Lower leg skin (tissue), 4 donors: ENCODE results near the gene DTYMK. TPM values are rescaled to one million over a fixed set of nuclear protein-coding genes. Genes with fewer than 3 reads are reported as not detected.

Source experiments
- DNase-seq, 2 donors: peaks; one replicate each; pipeline ENCODE4 v3.0.0-alpha.2; 2019; ENCODE audit warnings: low spot score in 2 of 2
- H3K4me3 ChIP-seq: fragments of 200-600 bp; sonication (generic); 2 replicates; pipeline ENCODE4 v1.5.1; 2017; ENCODE audit warnings: mild to moderate bottlenecking, low read depth; ENCODE audit not compliant: poor library complexity, severe bottlenecking
- POLR2A ChIP-seq, 2 donors: fragments of 450-650 bp; IDR thresholded peaks; one replicate each; pipeline ENCODE4 v1.6.1; 2016 to 2017; ENCODE audit warnings: antibody characterized with exemption in 2 of 2, mild to moderate bottlenecking in 1 of 2, moderate library complexity in 1 of 2
- WGBS, 2 donors: methylation state at CpG; one replicate each; pipeline ENCODE4 v1.1.5; 2018; 5-methylcytosine and 5-hydroxymethylcytosine counted together
- intact Hi-C: fragments of 100-400 bp; cut with DNase I; formaldehyde crosslinking; loops from one replicate; pipeline ENCODE4 v1.15.0; 2023; ENCODE audit warnings: low total_unique reads
- total RNA-seq, 4 donors: library from RNA; depleted of rRNA; stranded (reverse); fragments of >200 nt; gene quantifications; one replicate each; pipeline ENCODE4 v1.1.0, GENCODE V29; 2016
- TF ChIP-seq, protein P1 (sequence below), 3 donors: fragments of 450-650 bp; IDR thresholded peaks; one replicate each; pipeline ENCODE4 v1.5.1; 2016; ENCODE audit warnings: antibody characterized with exemption in 3 of 3, mild to moderate bottlenecking in 3 of 3, moderate library complexity in 2 of 3

DTYMK gene
- total RNA-seq, 4 donors from 2014 or later: 6.6 to 16.2 (median 12.0) TPM

DNA sequence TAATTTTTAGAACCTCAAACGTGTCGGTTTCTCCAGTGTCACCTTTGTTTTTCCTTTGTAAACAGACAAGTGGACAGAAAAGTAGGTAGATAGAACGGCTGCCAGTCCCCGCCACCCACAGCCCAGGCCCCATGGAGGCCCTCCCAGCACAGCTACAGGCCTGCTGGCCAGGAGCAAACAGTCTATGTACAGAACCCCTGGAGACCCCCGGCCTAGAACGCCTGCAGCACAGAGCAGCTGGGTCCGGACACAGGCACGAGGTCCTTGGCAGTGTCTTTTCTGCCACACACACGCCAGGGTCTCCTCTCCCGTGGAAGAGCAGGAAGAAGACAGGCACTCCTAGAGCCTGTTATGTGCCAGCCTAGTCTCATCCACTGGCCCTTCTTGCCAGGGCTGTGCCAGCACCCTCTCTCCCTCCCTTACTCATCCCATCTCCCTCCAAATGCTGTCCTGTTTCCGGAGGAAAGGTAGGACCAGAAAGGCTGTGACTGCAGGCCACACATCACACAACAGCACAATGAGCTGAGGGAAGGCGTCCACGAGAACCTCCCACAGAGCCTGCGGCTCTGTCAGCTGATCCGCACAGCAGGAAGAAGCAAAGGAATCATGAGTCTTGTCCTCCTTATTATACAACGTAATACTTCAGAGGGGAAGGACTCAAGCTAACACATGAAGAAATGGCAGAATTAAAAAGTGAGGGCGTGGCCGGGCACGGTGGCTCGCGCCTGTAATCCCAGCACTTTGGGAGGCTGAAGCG is 7.7 kb downstream of the DTYMK start:
- intact Hi-C loops: no loop called here
- DNase-seq: no peak
- TF ChIP-seq, protein P1, sequence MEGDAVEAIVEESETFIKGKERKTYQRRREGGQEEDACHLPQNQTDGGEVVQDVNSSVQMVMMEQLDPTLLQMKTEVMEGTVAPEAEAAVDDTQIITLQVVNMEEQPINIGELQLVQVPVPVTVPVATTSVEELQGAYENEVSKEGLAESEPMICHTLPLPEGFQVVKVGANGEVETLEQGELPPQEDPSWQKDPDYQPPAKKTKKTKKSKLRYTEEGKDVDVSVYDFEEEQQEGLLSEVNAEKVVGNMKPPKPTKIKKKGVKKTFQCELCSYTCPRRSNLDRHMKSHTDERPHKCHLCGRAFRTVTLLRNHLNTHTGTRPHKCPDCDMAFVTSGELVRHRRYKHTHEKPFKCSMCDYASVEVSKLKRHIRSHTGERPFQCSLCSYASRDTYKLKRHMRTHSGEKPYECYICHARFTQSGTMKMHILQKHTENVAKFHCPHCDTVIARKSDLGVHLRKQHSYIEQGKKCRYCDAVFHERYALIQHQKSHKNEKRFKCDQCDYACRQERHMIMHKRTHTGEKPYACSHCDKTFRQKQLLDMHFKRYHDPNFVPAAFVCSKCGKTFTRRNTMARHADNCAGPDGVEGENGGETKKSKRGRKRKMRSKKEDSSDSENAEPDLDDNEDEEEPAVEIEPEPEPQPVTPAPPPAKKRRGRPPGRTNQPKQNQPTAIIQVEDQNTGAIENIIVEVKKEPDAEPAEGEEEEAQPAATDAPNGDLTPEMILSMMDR (IDR thresholded peaks at IDR 0.05): no peak
- no peak for TF ChIP-seq POLR2A (IDR thresholded peaks at IDR 0.05)
- H3K4me3 ChIP-seq: no peak overlapping the region
- WGBS, 2 donors: 88 to 89% methylated on average over 21 to 22 of the region's 22 CpGs

DNA sequence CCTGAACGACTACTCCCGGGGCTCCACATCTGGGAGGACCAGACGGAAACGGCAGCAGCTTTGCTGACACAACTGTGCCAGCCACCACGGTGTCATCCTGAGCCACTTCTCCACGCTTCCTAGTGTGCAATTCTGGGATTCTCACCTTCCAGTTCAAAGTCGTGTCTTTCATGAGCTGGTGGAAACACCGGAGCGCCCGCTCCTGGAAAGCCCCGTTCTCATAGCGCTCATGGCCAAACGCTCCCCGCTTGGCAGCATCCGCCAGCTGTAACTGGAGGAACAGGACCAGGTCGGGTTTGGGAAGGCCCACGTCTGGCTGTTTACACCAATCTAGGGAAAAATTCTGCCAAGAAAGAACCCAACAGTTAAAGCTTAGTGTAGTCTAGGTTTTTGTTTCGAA is 8.3 kb downstream of the DTYMK start:
- H3K4me3 ChIP-seq: no peak overlapping the region
- DNase-seq: no peak
- WGBS, 2 donors: 79 to 81% methylated on average over 18 of the region's 18 CpGs
- TF ChIP-seq POLR2A (IDR thresholded peaks at IDR 0.05): no peak
- TF ChIP-seq, protein P1 (IDR thresholded peaks at IDR 0.05): no peak
- intact Hi-C loops: no loop called here

DNA sequence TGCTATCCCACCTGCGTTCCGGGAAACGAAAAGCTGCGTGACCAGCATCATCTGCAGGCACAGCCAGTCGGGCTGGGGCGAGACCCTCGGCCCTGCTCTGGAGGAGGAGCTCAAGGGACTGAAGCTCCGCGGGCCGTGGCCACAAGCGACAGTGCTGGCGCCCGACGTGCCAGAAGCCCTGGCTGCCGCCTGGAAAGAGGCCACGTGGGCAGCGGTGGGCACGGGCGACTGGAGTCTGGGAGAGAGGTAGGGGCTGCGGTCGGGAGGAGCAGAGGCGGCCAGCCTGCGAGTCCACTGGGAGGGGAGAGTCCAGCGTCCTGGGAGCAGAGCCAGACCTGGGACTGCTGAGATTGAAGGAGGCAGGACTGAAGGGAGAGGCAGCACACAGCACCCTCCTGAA is 9.2 kb downstream of the DTYMK start:
- DNase-seq: no peak
- WGBS, 2 donors: 87 to 94% methylated on average over 23 to 24 of the region's 24 CpGs
- no peak overlapping the region for H3K4me3 ChIP-seq
- no peak for TF ChIP-seq POLR2A (IDR thresholded peaks at IDR 0.05)
- TF ChIP-seq, protein P1 (IDR thresholded peaks at IDR 0.05): no peak
- intact Hi-C loops: no loop called here

DNA sequence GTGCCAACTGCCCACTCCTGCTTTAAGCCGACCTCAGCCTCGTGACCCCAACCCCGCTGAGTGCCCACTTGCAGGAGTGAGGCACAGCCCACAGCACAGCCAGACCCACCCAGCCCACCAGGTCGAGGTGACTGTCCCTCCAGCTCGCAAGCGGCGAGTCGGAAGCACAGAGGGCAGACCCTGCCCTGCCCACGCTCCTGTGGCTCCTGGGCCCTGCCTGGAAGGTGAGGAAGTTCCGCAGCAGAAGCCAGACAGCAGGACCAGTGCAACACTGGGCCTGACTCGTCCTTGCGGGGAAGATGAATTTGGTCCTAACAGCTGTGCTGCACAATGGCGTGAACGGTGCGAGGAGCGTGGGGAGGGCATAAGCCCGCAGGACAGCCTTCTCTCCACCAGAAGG is 9.9 kb downstream of the DTYMK start:
- WGBS, 2 donors: 86 to 96% methylated on average over 12 to 17 of the region's 17 CpGs
- intact Hi-C loops: no loop called here

DNA sequence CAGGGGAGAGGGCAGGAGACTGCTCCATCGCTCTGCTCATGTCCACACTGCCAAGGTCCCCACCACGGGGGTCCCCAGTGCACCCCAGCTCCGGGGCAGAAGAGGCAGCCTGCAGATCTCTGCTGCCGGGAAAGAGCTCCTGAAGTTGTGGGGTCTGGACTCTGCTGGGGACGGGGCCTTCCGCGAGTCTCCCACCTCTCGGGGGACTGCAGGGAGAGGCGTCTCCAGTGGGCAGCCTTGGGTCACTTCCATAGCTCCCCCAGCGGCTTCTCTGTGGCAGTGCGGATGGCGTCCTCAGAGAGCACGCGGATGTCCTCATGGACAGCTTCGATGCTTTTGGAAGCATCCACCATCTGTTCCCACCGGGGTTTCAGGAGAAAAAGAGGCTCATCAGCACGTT is 10.7 kb downstream of the DTYMK start:
- intact Hi-C loops: no loop called here
- DNase-seq: no peak
- WGBS, 2 donors: 76 to 90% methylated on average over 17 of the region's 17 CpGs
- TF ChIP-seq POLR2A (IDR thresholded peaks at IDR 0.05): no peak
- TF ChIP-seq, protein P1 (IDR thresholded peaks at IDR 0.05): no peak
- H3K4me3 ChIP-seq: no peak overlapping the region

More for the DNA sequence above, 9.9 kb downstream of the DTYMK start:
- TF ChIP-seq, protein P1 (IDR thresholded peaks at IDR 0.05): no peak
- TF ChIP-seq POLR2A (IDR thresholded peaks at IDR 0.05): no peak
- H3K4me3 ChIP-seq: no peak overlapping the region
- DNase-seq: no peak
